Activated CD4-positive, CD25-positive, alpha-beta regulatory T cell treated with anti-CD3 and anti-CD28 coated beads, Interleukin-2, amount 50 U/mL, for 72 hours (primary cell): ENCODE results near the gene IREB2.
"Not testable (repeated sequence)": the region's sequence is repeated elsewhere in the genome, so short reads cannot be mapped to it uniquely, and the experiment has no call there.

Experiments used
- DNase-seq: peaks from one replicate; pipeline ENCODE4 v3.0.0; 2021

Gene IREB2

DNA sequence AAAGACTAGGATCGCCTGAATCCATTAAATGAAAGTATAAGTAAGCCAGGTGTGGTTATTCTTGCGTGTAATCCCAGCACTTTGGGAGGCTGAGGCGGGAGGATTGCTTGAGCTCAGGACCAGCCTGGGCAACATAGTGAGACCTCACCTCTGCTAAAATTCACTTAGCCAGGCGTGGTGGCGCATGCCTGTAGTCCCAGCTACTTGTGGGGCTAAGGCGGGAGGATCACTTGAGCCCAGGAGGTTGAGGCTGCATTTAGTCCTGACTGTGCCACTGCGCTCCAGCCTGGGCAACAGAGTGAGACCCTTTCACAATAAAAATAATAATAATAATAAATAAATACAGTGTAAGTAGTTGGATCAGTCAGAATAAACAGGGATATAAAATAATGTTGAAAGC, 43.9 kb downstream of the IREB2 start:
- no peak for DNase-seq

DNA sequence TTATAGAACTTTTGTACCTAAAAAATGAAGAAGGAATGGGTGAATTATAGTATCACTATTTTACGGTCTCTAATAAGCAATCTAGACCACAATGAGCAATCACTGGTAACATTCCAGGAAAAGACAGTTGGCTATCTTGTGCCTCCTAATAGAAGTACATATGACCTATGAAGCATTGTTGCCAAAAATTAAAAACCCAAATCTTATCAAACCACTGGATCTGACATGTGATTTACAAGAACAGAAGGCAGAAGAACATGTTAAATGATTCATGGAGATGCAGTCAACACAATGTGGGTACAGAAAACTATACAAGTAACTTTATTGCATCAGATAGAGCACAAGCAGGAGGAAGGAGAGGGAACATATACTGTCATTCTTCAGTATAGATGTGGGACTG, 54.9 kb downstream of the IREB2 start:
- no peak for DNase-seq

DNA sequence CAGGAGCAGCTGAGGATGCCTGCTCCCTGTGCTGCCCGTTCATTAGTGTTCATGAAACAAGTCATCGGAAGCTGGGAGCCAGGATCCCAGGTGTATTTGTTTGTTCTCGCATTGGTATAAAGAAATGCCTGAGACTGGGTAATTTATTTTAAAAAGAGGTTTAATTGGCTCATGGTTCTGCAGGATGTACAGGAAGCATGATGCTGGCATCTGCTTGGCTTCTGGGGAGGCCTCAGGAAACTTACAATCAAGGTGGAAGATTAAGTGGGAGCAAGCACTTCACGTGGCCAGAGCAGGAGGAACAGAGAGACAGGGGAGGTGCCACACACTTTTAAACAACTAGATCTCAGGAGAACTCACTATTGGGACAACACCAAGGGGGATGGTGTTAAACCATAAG, 63.8 kb downstream of the IREB2 start:
- no peak for DNase-seq

DNA sequence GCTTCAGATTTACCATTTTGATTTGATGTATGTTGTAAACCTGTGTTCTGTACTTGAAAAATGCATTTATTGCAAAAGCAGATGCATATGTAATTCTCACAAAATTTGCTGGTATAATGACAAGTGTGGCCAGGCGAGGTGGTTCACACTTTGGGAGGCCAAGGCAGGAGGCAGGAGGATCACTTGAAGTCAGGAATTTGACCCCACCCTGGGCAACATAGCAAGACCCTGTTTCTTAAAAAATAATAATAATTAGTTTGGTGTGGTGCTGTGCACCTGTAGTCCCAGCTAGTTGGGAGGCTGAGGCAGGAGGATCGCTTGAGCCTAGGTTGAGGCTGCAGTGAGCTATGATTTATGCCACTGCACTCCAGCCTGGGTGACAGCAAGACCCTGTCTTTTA, 64.6 kb downstream of the IREB2 start:
- no peak for DNase-seq

DNA sequence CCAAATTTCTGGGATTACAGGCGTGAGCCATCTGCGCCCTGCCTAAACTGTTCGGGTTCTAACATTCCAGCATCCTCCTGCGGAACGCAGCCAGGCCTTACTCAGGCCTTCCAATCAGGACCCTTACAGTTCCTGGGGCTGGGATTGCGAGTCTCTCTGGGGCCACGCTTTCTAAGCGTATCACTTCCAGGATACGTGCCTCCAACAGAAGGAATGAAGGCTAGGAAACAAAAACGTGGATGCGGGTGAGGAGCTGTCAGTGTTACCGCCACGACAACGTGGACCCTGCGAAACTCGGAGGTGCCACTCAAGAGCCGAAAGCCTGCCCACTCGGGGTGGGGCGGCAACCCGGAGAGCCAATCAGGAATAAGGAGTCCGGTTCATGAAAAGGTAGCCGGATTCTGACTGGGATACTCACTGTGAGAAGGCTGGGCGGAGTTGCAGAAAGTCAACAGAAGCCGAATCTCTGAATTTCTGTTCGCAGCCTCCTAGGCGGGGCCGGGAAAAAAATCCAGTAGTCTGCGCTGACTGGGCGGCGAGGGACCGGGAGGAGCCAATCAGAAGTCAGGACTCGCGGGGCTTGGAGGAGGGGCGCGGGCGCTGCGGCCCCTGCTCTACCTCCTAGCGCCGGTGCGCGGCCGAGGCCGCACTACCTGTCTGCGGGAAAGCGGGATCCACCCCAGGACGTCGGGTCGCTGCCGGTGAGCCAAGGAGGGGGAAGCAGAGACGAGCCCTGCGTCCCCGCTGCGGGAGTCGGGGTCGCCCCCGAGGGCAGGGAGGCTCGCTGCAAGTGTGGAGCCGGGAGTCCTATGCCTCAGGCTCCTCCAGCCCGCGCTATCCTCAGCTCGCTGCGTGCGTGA, 69.2 kb downstream of the IREB2 start, which contains the start of gene HYKK:
TSS of gene HYKK (plus strand) at position 607 of the 860 bp plus-strand sequence. CDS start 5,512 bp downstream, outside the sequence.
- peak; percentile 61 for DNase-seq

DNA sequence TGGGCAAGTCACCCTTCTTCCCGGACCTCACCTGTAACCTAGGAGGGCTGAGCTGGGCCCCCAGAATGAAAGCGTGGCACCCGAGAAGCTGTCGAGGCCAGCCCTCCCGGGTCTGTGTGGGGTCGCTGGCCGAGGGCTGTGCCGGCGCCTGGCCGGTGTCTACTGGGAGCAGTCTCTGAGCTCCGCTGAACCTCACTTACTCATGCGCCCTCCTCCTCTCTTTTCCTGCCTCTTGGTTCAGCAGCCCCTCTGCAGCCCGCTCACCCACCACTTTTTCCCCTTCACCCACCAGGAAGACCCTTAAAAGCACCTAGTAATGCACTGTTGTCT, 69.8 kb downstream of the IREB2 start:
- DNase-seq = no peak

DNA sequence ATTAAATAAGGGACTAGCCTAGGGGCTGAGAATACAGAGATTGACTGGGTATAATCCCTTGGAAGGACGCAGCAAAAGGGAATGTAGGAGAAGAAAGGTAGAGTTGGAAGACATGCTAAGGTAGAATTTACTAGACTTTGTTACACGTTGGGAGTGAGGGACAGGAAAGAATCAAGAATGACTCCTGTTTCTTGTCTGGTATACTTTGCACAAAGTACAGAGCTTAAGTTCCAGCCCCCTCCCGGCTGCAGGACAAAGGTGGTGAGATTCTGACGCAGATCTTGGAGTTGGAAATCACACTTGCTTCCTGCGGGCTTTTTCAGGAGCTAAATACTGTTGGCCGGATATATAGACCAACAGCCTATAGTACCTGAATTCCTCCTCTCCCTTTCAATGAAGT, 70.3 kb downstream of the IREB2 start:
- DNase-seq = no peak

DNA sequence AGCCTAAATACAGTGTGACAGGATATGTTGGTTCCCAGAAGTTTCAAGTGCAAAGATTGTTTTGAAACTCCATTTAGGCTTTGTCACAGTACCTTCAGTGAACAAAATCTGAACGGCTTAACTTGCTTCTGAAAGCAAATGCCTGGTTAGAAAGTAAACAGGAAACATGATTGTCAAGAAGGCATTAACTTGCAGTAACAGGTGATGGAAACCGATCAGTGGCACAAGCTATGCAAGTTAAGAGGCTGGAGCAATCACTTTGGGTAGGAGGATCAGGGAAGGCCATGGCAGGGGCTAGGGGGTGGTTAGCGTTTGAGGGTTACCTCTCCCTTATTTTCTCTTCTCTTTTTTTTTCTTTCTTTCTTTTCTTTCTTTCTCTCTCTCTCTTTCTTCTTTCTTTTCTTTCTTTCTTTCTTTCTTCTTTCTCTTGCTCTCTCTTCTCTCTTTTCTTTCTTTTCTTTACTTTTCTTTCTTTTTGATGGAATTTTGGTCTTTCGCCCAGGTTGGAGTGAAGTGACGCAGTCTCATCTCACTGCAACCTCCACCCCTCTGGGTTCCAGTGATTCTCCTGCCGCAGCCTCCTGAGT, 71.8 kb downstream of the IREB2 start:
- DNase-seq = no peak

DNA sequence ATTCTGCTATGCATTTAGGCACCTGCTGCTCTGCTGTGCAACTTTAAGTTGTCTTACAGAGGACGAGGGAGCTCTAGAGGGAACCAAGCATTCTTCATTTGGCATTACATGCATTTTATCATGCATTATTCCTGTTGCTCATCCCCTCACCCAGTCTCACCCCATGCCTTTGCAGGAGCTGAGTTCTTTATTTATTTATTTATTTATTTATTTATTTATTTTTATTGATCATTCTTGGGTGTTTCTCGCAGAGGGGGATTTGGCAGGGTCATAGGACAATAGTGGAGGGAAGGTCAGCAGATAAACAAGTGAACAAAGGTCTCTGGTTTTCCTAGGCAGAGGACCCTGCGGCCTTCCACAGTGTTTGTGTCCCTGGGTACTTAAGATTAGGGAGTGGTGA, 82.0 kb downstream of the IREB2 start:
- DNase-seq = not testable (repeated sequence)

DNA sequence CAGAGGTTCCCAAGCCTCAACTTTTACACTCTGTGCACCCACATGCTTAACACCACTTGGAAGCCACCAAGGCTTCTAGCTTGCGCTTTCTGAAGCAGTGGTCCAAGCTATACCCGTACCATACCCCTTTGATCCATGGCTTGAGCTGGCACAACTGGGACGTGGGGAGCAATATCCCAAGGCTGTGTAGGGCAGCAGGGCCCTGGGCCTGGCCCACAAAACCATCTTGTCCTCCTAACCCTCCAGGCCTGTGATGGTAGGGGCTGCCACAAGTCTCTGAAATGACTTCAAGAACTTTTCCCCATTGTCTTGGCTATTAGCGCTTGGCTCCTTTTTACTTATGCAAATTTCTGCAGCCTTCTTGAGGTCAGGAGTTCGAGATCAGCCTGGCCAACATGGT, 86.2 kb downstream of the IREB2 start:
- no peak for DNase-seq

DNA sequence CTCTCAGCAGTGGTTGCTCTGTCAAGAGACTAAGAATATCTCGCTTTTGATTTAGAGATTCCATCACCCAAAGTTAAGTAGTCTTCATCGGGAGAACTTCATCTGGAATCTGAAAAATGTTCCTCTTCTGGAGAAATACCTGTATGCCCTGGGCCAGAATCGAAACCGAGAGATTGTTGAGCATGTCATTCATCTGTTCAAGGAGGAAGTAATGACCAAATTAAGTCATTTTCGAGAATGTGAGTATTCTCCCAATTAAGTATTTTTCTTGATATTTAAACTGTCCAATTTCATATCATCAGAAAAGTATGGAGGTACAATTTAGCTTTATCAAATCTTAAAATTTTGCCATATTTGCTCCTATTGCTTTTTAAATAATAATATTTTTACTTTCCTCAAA, 89.3 kb downstream of the IREB2 start:
- no peak for DNase-seq

DNA sequence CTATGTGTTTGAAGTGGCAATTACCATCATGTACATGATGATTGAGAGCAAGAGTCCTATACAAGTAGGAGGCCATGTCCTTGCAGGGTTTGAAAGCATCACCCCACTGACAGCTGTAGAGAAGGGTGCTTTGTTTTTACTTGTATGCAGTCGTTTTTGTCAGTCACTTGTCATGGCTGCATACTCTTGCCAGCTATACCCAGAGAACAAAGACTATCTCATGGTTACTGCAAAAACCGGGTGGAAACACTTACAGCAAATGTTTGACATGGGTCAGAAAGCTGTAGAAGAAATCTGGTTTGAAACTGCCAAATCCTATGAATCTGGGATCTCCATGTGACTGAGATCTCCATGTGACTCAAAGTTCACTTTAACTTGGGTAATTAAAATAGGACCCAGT, 95.3 kb downstream of the IREB2 start:
- DNase-seq = no peak

DNA sequence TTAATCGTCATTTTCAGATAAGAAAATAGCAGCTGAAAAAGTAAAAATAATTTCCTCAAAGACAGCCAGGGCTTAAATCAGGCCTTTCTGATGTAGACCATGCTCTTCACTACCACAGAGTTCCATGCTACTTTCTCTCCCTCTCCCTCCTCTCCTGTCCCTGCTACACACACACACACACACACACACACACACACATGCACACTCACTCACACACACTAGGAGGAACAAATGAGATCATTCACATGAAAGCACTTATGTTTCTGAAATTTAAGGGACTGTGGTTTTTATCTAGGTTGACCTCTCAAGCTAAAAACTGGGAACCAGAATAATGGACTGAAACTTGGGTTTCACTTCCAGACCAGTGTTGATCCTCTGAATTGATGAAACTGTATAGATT, 98.1 kb downstream of the IREB2 start:
- no peak for DNase-seq

DNA sequence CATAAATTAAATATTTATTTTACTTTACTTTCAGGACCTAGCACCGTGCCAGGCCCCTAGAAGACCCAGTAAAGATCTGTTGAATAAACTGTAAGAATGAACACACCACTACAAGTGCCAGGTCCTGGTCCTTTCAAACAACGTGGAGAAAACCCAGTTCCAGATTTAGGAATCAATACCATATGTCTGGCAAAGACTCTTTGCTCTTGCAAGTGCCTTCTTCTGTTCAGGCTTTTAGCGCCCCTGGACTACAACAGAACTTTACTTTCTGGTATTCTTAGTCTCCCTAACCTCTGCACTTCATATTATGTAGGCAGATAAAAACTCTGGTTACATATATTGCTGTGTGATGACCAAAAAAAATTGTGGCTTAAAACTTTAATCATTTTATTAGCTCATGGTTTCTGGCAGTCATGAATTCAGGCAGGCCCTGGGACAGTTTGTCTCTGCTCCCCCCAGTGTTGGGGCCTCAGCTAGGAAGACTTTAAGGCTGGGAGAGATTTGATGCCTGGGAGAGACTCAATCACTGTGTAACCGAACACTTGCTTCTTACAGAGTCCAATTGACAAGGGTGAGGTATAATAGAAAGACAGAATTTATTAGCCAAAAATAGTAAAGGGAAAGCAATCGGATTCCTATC, 99.4 kb downstream of the IREB2 start:
- no peak for DNase-seq

DNA sequence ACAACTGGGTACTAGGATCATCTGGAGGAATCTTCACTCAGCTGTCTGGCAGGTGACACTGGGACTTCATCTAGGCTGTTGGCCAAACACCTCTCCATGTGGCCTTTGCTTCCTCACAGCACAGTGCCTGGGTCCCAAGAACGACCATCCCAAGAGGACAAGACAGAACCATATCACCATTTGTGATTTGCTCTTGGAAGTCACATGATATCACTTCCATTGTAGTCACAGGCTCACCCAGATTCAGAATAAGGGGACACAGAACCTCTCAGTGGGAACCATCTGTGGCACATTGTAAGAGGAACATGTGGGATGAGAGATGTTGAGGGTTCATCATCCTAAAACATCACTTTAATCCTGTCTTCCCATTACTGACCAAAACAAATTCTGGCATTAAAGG, 100.3 kb downstream of the IREB2 start:
- DNase-seq = no peak

DNA sequence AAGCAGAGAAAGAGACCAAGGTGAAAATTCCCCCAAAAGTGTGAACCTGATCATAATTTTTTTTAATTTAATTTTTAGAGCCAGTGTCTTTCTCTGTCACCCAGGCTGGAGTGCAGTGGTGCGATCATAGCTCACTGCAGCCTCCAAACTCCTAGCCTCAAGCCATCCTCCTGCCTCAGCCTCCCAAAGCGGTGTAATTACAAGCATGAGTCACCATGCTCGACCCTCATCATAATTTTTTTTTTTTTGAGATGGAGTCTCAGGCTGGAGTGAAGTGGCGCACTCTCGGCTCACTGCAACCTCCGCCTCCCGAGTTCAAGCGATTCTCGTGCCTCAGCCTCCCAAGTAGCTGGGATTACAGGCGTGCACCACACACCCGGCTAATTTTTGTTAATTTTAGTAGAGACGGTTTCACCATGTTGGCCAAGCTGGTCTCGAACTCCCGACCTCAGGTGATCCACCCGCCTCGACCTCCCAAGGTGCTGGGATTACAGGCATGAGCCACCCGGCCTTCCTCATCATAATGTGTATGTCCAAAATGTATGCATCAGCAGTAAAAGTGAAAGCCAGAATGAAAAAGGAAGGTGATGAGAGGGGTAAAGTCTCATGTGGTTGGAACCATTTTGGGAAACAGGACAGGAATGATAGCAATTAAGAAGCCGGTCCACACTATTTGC, 101.6 kb downstream of the IREB2 start:
- DNase-seq = peak; percentile 34

DNA sequence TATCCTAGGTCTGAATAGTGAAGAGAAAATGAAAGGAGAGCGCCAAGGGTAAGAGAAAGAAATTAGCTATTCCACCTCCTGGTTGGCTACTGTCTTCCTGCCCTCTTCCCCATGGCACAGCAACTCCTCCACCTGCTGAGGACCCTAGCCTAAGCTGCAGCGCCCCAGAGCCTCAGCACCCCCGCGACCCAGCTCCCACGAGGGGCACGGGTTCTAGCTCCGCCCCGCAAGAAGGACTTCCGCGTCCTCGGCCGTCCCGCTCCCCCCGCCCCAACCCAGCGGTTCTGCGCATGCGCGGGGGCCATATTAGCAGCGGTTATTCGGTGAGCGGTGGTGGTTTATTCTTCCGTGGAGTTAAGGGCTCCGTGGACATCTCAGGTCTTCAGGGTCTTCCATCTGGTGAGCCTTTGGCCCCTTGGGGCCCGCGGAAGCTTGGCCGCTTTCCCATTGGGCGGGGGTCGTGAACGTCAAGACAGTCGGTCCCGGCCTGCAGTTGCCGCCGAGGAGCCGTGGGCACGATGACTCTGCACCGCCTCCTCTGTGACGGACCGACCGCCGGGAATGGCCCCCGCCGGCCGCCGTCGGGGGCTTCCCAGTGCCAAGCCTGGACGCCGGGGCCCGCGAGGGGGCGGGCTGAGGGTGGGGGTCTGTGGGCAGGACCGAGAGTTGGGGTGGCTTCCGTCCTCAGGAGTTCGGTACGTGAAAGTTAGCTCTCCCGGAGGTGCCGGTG, 102.3 kb downstream of the IREB2 start, which contains the start of gene PSMA4:
TSS of gene PSMA4 (plus strand) at position 304 of the 730 bp plus-strand sequence. CDS start 1,484 bp downstream, outside the sequence.
- peak; percentile 96 for DNase-seq

DNA sequence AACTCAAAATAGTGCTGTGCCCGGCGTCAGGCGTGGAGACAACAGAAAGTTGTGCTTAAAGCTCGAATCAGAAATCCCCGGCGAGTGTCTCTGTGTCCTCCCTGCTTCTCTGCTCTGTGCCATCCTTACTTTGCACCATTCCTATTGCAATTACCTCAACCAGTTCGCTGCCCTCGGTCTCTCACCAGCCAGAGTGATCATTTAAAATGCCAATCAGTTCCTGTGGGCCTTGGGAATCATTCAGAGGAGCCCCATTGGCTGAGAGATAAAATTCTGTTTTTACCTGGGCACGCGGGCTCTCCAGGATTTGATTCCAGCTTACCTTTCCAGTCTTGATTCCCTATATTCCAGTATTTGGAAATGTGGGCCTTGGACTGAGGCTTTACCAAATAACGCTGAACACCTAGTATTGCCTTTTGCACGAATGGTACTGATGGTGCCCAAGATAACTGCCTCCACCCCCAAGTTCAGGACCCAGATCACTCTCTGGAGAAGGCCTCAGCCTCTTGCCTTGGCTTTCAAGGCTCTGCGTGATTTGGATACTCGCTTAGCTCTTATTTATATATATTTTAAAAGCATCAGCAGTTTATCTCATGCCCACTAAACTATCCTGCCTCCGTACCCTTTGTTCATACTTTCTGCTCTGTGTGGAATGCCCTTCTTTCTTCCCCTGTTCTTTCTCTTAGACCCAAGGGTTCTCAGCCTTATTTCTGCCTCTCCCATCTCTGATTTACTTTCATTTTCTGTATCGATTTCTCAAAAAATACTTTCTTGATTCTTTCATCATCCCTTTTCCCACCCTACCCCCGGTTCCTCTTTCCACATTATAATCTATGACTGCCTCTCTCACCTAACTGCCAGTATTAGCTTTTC, 103.1 kb downstream of the IREB2 start:
- no peak for DNase-seq

DNA sequence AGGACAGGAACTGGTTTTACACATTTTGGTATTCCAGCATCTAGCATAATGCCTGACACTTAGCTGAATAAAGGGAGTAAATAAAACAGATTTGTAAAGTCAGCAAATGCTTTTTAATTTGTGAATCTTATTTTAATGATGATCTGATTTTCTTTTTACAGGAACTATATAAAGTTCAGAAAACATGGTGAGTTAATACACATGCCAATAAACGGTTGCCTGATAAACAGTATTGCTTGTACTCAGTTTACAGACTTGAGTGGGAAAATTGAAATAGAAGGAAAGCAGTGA, 103.7 kb downstream of the IREB2 start:
- no peak for DNase-seq

DNA sequence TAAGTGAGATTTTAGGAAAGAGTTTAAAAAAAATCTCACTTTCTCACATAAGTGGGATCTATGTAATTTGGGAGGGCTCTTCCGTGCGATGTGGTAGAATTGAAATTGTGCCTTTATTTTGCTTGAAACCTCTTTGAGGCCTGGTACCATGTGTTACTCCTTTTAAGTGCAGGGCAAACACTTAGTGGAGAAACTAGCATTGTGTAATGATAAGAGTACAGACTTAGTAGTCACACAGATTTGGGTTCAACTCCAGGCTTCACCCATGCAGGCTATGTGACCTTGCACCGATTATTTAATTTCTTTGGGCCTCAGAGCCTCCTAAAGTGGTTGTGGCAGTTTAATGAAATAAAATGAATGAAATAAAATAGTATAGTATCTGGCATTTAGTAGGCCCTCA, 104.6 kb downstream of the IREB2 start:
- DNase-seq = no peak

DNA sequence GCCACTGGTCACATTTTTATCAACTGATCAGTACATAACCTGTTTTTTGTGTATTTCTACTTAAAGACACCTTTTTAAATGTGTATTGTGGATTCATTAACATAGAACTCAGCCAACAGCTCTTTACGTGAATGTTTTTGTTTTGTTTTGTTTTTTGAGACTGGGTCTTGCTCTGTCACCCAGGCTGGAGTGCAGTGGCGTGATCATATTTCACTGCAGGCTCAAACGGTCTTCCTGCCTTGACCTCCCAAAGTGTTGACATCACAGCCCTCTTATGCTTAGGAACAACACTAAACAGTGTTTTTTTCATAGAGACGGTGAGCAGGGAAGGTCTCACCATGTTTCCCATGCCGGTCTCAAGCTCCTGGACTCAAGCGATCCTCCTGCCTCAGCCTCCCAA, 112.2 kb downstream of the IREB2 start:
- no peak for DNase-seq

DNA sequence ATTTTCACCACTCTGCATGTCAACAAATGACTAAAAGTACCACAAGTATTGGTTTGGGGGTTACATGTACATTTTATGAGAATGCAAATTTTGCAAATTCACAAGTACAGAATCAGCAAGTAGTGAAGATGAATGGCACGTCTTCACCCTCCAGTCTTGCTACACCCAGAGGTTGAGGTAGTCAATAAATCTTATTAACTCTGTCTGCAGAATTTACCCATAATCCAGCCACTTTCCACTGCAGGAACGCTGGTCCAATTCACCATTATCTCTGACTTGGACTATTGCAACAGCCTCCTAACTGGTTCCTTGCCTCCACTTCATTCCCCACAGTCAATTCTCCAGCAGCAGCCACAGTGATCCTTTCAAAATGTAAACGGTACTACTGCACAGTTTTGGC, 112.8 kb downstream of the IREB2 start:
- DNase-seq = no peak
